Osteocyte (in vitro differentiated cells): Measurements from ENCODE around the gene STYX. TPM values are rescaled to one million over a fixed set of nuclear protein-coding genes. Genes with fewer than 3 reads are reported as not detected.
"Not testable (repeated sequence)": the region's sequence is repeated elsewhere in the genome, so short reads cannot be mapped to it uniquely, and the experiment has no call there.

ENCODE experiments used
- DNase-seq: peaks from one replicate; pipeline ENCODE4 v3.0.0; 2021; ENCODE audit warnings: mixed read lengths; ENCODE audit not compliant: unreplicated experiment; ENCODE audit errors: extremely low spot score
- H3K27ac Mint-ChIP-seq: one replicate; pipeline ENCODE4 v1.8.0; 2021; ENCODE audit warnings: mild to moderate bottlenecking, mixed read lengths; ENCODE audit not compliant: unreplicated experiment
- H3K27me3 Mint-ChIP-seq: one replicate; pipeline ENCODE4 v1.8.0; 2021; ENCODE audit warnings: mixed read lengths; ENCODE audit not compliant: unreplicated experiment
- H3K36me3 Mint-ChIP-seq: one replicate; pipeline ENCODE4 v1.8.0; 2021; ENCODE audit warnings: mixed read lengths; ENCODE audit not compliant: unreplicated experiment
- H3K4me1 Mint-ChIP-seq: one replicate; pipeline ENCODE4 v1.8.0; 2021; ENCODE audit warnings: mixed read lengths; ENCODE audit not compliant: unreplicated experiment
- H3K4me3 Mint-ChIP-seq: one replicate; pipeline ENCODE4 v1.8.0; 2021; ENCODE audit warnings: mild to moderate bottlenecking, moderate library complexity, mixed read lengths; ENCODE audit not compliant: unreplicated experiment
- H3K9me3 Mint-ChIP-seq: one replicate; pipeline ENCODE4 v1.8.0; 2021; ENCODE audit warnings: mixed read lengths; ENCODE audit not compliant: unreplicated experiment
- total RNA-seq: library from RNA; stranded (reverse); gene quantifications from 2 replicates; pipeline ENCODE4 v1.2.1, GENCODE V29; 2021
- TF ChIP-seq, protein P1 (sequence below): fragments of 200-600 bp; sonication (generic); IDR thresholded peaks from 2 replicates; pipeline ENCODE4 v1.5.0; 2021; ENCODE audit warnings: antibody characterized with exemption, mild to moderate bottlenecking, moderate library complexity

The STYX gene
- total RNA-seq, 1 donor from 2014 or later: 16.8 TPM

DNA sequence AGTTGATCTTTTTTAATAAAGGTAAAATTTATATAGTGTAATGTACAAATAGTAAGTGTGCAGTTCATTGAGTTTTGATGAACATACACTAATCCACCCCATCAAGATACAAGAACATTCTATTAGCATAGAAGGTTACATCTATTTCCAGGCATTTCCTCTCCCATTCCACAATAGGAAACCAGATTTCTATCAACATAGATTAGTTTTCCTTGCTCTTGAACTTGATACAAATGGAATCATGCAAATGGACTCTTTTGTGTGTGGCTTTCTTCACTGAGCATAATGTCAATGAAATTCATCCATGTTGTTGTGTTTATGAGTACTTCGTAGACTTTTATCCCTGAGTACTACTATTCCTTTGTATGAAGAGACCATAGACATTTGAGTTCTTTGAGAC lies 10.8 kb downstream of the STYX start:
- Mint-ChIP-seq H3K9me3 (no peaks in the 10 kb centered on the region), H3K27me3 (no peaks in the 10 kb centered on the region), H3K4me3 (no peak overlapping the region), H3K36me3 (no peaks in the 10 kb centered on the region), H3K4me1 (peaks cover 25% of the 10 kb centered on the region), H3K27ac (no peak overlapping the region)
- TF ChIP-seq, protein P1, sequence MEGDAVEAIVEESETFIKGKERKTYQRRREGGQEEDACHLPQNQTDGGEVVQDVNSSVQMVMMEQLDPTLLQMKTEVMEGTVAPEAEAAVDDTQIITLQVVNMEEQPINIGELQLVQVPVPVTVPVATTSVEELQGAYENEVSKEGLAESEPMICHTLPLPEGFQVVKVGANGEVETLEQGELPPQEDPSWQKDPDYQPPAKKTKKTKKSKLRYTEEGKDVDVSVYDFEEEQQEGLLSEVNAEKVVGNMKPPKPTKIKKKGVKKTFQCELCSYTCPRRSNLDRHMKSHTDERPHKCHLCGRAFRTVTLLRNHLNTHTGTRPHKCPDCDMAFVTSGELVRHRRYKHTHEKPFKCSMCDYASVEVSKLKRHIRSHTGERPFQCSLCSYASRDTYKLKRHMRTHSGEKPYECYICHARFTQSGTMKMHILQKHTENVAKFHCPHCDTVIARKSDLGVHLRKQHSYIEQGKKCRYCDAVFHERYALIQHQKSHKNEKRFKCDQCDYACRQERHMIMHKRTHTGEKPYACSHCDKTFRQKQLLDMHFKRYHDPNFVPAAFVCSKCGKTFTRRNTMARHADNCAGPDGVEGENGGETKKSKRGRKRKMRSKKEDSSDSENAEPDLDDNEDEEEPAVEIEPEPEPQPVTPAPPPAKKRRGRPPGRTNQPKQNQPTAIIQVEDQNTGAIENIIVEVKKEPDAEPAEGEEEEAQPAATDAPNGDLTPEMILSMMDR: no peak
- DNase-seq: no peak

DNA sequence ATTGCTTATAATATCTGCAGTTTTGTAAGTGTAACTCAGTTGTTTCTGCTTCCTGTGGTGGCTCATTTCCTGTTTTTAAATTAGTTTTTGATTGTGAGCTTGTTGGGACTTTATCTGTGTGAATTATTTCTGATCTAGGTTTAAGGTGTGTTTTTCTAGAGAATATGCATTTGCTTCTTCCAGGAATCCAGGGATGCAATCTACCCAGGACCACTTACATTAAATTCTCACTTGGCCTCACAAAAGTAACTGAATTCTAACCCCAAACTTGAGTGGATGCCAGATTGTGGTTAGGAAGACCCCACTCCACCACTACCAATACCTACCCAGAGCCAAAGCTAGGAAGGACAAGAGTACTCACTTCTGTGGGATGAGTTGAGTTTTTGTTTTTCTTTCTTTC lies 11.9 kb downstream of the STYX start:
- Mint-ChIP-seq H3K4me3 (no peak overlapping the region), H3K27ac (peak overlapping the region; percentile 78), H3K36me3 (peaks cover 7% of the 10 kb centered on the region), H3K27me3 (no peaks in the 10 kb centered on the region), H3K9me3 (no peaks in the 10 kb centered on the region), H3K4me1 (peaks cover 20% of the 10 kb centered on the region)
- TF ChIP-seq, protein P1: no peak
- DNase-seq: no peak

DNA sequence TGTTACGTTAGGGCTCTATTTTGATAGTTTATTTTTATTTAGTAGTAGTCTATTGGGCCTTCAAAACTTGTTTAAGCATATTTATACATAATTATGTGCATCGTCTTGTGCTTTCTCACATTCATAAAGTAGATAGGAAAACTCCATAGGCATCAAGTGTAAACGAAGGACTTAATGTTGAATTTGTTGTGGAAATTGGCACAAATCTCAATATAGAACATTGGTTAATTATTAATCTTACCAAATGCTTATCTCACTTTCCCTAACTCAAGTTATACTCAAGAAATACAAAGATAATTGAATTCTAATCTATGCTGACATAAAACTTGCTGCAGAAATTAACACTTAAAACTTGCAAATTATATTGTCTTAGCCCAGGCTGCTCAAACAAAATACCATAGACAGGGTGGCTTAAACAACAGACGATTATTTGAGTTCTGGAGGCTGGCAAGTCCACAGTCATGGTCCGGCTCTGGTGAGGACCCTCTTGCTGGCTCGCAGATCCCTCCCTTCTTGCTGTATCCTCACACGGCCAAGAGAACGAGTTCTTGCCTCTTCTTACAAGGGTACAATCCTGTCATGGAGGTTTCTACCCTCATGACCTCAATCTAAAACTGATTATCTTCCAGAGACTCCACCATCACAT lies 18.8 kb downstream of the STYX start:
- Mint-ChIP-seq H3K4me3 (no peak overlapping the region), H3K36me3 (peaks cover 17% of the 10 kb centered on the region), H3K27me3 (no peaks in the 10 kb centered on the region), H3K4me1 (peaks cover 8% of the 10 kb centered on the region), H3K27ac (no peak overlapping the region), H3K9me3 (no peaks in the 10 kb centered on the region)
- TF ChIP-seq, protein P1: no peak
- DNase-seq: no peak

DNA sequence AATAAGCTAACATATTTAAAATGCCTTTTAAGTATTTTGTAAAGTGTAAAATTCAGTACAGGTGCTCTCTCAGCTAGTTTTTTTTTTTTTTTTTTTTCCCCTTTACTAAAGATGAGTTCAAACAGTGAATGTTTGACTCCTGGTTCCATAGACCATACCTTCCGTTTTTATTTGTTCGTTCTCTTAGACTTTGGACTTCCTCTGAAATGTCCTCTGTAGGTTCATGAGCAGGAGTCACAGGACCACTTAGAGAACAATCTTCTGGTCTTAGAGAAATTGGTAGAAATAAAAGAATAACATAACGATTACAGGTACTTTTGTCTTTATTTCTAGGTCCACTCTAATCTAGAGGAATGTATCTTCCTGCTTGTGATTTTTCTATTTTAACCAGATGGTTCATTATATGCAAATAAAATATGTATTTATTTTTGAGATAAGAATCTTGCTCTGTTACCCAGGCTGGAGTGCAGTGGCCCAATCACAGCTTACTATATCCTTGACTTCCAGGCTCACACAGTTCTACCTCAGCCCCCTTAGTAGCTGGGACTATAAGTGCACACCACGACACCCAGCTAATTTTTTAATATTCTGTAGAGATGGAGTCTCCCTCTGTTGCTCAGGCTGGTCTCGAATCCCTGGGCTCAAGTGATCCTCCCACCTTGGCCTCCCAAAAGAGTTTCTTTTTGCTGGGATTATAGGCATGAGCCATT lies 25.8 kb downstream of the STYX start:
- H3K36me3 Mint-ChIP-seq: peaks cover 5% of the 10 kb centered on the region
- no peaks in the 10 kb centered on the region for H3K27me3 Mint-ChIP-seq
- no peak overlapping the region for H3K4me3 Mint-ChIP-seq
- DNase-seq: no peak
- H3K4me1 Mint-ChIP-seq: no peaks in the 10 kb centered on the region
- H3K9me3 Mint-ChIP-seq: no peaks in the 10 kb centered on the region
- TF ChIP-seq, protein P1: no peak
- no peak overlapping the region for H3K27ac Mint-ChIP-seq

DNA sequence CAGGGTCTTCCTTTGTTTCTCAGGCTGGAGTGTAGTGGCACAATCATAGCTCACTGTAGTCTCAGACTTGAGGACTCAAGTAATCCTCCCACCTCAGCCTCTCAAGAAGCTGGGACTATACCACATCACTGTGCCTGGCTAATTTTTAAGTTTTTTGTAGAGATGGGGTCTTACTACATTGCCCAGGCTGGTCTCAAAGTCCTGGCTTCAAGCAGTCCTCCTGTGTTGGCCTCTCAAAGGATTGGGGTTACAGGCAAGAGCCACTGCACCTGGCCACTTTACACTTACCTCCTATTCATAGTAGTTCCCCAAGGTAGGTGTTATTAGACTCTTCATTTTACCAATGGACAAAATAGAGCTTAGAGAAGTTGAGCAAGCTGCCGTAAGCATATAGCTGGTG lies 29.2 kb downstream of the STYX start:
- Mint-ChIP-seq H3K36me3 (peaks cover 14% of the 10 kb centered on the region), H3K27ac (no peak overlapping the region), H3K27me3 (no peaks in the 10 kb centered on the region), H3K4me3 (no peak overlapping the region), H3K4me1 (peaks cover 6% of the 10 kb centered on the region), H3K9me3 (no peaks in the 10 kb centered on the region)
- no peak for DNase-seq
- TF ChIP-seq, protein P1: no peak

DNA sequence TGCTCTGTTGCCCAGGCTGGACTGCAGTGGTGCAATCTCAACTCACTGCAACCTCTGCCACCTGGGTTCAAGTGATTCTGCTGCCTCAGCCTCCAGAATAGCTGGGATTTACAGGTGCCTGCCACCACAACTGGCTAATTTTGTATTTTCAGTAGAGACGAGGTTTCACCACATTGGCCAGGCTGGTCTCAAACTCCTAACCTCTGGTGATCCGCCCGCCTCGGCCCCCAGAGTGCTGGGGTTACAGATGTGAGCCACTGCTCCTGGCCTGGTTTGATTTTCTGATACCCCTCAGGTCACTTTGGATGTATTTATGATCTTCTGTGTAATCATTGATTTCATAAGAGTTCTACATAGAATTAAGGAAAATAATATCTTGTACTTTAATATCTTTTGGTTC lies 33.0 kb downstream of the STYX start:
- H3K4me1 Mint-ChIP-seq, H3K27ac Mint-ChIP-seq, DNase-seq, H3K9me3 Mint-ChIP-seq, H3K27me3 Mint-ChIP-seq, H3K4me3 Mint-ChIP-seq: not testable (repeated sequence)
- H3K36me3 Mint-ChIP-seq: peaks cover 25% of the 10 kb centered on the region
